Stimulated activated CD4-positive, alpha-beta T cell treated with anti-CD3 and anti-CD28 coated beads, TNF-alpha, amount 100 ng/mL, for 24 hours (primary cell): ENCODE measurements around the gene CNTNAP5.

Source experiments
- DNase-seq, 3 experiments: peaks; one replicate each; pipeline ENCODE4 v3.0.0-alpha.2; 2020; ENCODE audit warnings: low read depth in 3 of 3

Gene CNTNAP5

DNA sequence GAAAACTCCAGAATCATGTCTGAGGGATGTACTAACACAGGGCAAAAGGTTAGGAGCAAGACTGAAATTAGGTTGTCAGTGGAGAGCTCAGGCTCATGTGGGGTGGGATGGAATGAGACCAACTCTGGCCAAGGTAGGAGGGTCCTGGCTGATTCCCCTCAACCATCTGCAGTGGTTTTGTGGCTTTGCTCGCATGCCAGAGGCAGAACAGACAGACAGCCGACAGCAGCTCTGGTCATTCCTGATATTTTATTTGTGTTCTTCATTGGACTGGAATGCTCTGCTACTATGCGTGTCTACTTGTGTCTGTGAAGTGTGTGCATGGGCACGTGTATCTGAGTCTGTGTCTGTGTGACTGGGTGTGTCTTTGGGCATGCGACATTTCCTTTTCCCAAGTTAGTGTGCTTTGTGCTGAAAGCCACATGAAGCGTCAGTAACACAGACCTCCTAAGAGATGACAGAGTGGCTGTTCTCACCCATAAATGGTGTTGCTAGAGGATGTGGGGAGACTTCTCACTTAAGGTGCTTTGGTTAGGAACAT is 239.5 kb downstream of the CNTNAP5 start:
- no peak for DNase-seq

DNA sequence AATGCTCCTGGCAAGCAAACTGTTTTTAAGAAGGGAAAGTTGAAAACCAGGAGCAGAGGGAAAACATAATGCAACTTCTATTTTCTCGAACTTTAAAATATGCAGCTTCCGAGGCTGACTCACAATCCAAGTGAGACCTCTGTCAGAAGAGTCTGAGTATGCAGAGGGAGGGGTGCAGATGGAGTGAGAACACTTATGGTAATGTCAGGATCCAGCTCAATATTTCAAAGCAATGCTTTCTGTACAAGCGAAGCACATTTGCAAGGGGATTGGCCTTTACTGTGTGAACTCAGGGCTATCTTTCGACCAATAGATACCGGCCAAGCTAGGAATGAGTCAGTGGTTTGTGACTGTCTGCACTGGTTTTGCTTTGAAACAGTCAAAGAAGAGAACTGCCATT is 242.7 kb downstream of the CNTNAP5 start:
- no peak for DNase-seq

DNA sequence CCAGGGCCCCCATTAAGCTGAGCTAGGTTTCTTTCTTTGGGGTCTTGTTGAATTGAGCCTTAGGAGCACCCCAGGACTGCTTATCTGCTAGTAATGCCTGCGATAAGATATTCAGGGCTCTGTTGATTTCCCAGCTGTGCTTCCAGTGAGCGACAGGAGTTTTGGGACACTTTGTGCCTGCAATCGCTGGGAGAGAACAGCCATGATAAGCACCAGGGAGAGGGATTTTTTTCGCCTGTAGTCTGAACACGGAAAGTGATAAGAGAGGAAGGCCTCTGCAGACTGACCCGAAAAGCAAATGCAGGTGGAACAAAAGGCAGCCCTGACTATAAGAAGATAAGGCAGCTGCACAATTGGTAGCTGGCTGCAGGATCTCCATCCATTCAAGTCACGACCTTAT is 244.3 kb downstream of the CNTNAP5 start:
- DNase-seq = no peak

DNA sequence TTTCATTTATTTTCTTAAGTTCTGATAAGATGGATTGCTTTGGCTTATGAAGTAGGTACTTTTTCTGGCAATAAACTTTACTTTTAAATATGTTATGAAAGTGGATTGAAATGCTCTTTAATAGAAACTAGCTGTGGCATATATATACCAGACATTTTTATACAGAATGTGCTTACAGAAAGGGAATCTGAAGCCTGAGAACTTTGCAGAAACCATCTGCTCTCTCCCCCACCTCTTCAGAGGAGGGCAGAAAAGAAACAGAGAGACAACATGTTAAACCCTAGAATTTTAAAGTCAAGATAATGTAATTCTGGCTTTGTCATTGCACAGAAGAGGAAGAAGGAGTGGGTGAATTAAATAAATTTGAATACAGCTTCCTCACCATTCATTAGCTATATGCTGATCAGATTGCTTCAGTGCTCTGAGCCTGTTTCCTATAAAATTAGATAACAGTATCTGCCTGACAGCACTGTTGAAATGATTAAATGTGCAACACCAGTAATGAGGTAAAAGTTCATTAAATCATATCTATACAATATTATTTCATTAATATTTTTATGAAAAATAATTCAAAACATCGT is 247.3 kb downstream of the CNTNAP5 start:
- no peak for DNase-seq

DNA sequence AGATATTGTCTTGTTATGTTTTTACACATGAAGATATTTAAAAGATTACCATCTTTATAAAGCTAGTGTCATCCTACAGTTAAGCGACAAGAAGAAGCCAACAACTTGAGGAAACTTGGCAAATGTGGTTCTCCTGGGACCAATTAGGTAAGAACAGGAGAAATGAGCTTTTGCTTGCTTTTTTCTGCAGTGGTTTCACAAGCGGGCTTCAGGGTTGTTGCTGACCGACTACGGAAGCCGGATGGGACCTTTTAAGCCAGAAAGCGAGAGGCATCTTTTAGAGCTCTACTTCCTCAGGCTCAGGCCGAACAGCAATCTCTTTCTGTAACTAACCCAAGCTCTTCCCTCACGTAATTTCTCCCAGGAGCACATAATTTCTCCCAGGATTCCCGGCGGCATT is 256.5 kb downstream of the CNTNAP5 start:
- DNase-seq = no peak

DNA sequence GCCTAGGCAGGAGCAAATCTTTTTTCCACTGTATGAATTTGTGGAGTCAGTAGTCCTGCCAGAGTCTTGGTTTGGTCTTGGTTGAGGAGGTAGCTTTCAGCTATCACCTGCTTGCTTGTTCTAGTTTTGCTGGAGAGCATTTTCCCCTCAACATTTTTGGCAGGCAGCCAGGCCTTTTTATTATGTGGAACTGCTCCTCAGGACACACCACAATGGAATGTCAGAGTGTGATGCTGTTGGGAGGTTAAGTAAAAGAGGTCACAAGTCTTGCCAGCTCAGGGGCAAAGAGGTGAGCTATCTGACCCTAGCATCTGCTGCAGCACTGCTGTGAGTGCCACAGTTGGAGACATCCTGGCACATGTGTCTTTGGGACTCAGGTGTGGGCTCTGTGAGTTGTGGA is 258.0 kb downstream of the CNTNAP5 start:
- no peak for DNase-seq

DNA sequence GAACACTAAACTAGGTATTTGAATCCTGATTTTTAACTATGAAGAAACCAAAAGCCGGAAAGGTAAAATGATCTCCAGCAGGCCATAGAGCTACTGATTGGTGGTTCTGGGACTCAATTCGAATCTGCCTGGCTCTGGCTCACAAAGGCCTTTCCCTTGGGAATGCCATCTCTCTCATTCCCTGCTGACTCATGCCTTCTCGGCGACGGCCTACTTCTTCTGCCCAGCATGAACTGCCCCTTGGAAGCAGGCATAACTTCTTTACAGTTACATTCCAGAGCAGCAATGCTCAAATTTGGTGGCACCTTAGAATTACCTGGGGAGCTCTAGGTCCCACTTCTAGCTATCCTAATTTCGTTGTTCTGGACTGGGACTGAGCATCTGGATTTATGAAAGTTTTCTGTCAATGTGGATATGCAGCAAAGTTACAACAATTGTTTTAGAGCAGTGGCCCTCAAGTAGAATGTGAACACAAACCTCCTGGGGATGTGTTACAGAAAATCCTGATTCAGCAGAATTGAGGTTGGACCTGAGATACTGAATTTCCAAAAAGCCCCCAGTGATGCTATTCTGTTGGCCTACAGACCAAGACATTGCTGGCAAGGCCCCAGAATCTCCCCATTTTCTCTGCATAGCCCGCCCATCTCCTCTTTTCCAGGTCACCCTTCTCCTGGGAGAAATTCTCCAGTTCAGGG is 261.1 kb downstream of the CNTNAP5 start:
- DNase-seq = no peak

DNA sequence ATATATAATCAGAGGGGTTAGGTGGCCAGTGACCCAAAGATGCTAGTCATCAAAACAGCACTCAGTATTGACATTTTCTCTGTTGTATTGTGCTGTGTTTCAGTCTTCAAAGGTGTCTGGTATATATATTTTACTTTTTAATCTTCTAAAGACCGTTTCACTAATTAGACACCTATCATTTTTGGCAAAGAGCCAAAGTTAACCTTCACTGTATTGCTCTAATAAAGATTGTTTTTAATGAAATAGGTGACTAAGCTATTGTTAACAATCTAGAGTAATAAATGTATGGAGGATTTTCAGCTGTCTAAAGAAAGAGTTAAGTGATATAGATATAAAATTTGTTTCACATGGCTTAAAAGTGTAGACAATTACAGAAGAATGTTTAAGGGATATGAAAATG is 264.0 kb downstream of the CNTNAP5 start:
- no peak for DNase-seq

DNA sequence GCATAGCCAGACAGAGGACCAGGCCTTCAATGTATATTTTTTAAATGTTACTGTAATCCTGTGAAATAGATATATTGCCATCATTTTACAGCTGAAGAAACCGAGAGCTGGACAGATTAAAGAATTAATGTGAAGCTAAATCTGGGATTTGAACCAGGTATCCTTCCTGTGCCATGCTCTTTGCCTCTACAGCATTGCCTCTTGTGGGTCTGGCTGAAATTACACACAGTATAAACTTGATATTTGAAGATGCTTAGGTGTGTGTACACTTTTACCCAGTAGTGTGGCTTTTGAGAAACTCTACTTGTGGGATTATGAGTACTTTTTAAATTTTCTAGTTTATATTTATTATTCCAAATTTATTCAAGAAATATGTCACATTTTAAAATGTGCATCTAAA is 264.5 kb downstream of the CNTNAP5 start:
- DNase-seq = no peak

DNA sequence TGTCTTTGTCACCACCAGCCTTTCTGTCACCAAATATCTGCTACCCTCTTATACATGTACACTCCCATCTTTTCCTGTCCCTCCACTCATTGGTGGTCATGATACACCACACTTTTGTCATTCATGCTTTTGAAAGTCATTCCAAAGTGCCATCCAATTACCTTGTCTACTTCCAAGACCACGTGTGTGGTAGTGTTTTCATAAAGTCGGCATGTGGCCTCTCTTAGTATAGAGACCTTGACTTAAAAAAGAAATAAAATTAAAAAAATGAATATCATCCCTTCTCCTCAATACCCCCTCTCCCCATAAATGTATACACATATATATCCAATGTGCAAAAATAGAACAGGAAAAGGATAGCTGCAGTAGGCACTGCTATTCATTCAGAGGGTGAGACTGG is 271.4 kb downstream of the CNTNAP5 start:
- DNase-seq = no peak

DNA sequence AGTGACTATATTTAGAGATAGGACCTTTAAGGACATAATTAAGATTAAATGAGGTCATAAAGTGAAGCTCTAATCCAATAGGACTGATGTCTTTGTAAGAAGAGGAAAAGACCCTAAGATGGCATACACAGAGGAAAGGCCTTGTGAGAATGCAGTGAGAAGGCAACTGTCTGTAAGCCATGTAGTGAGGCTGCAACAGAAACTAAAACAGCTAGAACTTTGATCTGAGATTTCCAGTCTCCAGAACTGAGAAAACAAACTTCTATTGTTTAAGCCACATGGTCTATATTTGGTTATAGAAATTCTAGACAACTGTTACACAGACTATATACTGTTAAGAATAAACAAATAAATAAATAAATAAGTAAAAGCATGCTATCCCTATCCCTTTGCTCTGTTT is 276.8 kb downstream of the CNTNAP5 start:
- no peak for DNase-seq

DNA sequence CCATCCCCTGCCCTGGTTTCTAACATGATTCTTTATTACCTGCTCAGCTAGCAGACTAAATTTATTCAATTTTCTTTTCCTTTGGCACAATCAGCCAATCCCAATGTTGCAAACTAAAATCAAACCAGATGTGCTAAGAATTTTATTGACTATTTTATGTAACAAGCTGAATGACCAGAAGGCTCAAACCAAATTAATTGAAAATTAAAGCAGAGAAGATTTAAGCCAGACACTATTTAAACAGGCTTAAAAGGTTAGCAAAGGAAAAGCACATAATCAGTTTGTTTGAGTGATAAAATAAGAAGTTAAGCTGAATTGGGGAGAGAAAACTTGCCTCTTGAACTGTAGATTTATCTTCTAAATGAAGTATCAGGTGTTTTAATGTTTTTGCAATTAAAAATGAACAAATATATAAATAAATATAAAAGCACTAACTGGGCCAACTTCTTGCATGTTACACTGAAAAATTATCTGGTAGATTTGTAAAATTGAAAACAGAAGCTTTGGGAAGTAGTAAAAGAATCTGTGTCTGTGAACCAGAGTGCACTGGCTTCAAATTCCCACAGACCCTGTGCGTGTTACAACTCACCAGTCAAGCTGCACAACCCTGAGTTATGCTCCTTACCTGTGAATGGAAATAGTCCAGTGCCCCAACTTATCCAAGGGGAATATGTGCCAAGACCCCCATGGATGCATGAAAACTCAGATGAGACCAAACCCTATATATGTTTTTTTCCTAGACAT is 283.4 kb downstream of the CNTNAP5 start:
- DNase-seq = no peak

DNA sequence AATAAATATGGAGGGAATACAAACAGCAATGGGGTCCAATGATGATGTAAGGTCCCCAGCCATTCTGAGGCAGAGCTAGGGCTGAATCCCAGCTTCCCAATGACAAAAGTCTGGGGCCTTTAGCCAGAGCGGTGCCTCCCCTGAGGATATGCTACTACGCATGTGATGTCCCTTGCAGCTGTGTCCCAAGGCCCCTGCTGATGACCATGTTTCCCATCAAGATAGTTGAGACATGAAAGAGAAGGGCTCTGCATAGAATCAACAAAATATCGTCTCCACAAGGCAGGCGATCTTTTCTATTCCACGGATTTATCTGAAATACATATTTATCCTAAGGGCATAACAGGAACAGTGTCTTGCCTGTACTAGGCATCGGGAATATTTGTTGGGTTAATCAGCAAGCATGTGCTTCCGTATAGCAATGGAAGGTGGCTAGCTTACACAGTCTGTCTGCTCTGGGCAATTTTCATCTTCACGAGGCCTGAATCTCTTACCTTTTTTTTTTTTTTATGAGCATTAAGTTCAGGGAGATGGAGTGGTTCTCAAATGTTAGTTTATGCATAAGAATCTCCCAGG is 284.6 kb downstream of the CNTNAP5 start:
- no peak for DNase-seq

DNA sequence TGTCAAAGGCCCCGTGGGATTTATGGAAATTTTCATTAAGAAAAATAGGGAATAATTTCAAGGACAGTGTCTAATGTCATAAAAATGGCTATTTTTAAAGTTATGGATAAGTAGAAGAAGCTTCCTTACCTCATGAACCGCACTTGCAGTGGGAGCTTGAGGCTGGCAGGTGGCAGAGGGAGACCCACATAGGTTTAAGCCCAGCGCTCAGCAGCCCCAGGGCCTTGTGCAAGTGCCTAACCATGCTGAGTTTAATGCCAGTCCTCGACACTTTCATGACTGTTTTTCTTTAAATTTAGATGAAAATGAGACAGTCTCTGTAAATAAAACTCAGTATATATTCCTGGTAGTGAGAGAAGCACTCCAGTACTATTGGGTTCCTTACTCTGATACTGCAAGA is 285.6 kb downstream of the CNTNAP5 start:
- DNase-seq = no peak

DNA sequence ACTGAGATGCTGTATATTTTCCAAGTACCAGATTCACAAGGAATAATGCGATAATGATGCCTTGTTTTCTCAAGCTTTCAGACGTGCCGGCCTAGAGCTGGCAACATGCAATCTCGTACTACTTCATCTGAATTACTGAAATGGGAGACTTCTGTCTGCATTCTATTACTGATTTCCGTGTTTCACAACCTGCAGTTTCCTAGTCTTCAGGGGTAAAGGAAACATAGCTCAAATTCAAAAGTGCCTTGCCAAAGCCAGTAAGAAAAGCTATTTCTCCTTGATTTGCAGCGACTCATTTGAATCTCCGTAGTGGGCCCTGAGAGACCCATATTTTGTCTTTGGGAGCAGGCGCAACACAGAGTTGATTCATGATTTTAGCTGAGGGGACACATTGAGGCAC is 289.0 kb downstream of the CNTNAP5 start:
- no peak for DNase-seq

DNA sequence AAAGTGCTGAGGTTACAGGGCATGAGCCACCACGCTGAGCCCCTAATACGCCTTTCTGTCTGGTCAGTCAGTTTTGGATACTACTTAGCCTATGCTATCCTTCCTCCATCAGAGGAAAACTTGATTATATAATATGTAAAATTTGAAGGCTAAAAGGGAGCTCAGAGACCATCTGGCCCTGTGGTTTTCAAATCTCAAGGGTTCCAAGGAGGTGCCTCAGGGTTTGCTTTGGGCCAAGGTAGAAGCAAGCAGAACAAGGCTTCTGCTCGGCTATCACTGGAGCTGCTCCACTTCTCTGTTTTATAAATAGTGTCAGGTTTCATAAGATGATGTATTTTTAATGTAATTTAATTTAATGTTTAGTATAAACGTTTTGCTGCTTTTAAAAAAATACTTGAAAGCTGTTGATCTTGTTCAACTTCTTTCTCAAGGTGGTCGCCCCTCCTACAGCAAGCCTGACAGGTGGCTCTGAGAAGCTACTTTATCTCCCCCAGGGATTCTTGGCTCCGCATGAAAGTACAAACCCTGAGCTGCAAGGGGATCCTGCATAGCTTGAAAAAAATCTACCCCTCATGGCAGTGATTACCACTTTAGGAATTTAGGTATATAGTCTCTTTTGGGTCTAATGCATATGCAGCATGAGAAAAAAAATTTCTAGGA is 290.3 kb downstream of the CNTNAP5 start:
- no peak for DNase-seq

DNA sequence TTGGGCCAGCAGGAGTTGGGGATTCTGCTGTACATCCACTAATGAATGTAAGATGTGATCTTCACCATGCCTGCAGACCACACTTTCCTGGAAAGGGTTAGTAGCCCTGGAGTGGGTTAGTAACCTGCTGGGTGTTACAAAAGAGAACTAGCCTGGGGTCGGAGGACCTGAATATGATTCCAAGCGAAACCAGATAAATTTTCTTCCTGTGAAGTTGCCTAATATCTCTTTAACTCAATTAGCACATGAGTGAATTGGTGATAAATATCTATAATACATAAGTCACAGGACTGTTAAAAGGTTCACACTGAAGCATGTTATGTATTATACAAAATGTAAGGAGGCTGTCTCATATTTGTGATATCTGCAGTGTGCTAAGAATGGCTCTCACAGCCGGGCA is 291.0 kb downstream of the CNTNAP5 start:
- DNase-seq = no peak

DNA sequence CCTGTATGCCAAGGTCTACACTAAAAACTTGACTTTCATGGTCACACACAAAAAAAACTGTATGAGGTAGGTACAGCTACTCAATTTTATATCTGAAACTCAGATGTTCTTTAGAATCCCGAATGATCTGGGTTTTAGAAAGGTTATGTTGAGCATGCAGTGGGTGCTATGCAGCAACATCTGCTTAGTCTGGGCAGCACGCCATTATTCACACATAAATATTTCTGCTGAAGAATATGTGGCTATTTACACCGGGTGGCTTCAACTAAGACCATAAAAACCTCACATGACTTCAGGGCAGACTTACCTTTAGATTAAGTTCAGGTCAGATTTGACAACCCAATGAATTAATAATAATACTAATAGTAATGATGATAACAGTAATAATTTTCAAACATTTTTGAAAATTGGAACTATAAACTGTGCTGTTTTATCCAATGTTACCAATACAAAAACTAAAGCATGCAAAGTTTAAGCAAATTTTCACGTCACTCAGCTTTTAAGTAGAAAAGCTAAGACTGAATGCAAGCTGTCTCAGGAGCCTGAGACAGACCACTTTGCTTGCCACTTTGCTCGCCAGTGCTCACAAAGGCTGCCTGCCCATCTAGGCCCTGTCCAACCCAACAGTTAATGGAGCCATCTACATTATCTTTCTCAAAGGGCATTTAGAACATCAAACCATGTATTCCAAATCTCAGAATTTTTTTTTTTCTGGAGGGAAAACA is 292.0 kb downstream of the CNTNAP5 start:
- DNase-seq = no peak

DNA sequence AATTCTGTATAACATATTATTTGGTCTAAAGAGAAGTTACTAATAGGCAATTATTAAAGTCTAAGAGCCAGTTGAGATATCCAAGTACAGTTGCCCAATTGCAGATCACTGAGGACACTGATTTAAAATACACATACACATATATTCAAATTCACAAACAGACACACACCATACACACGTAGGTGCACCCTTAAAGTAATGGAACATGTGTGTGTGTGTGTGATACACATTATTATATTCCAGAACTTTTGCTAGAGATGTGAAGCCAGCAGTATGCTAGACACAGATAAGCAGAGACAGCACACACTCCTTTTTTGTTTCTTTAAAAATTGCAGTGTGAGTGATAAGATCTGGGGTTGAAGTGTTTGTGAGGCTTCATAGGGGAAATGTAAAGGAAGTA is 292.5 kb downstream of the CNTNAP5 start:
- DNase-seq = no peak

DNA sequence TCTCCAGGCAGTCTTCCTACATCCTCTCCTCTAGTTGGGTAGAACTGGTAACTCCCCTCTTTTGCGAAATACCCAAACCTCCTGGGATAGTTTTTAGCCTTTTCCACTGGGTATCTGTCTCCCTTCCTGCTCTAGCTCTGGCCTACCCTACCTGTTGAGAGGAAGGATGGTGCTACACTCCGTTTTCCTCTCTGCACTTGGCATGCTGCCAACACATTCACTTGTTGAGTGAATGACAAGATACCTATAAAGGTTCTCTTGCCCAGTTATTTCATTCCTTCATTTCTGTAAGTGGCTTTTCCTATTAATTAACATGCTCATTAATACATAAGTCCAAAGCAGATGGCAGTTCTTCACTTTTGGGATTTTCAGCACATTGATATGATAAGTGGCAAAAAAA is 293.8 kb downstream of the CNTNAP5 start:
- DNase-seq = no peak

DNA sequence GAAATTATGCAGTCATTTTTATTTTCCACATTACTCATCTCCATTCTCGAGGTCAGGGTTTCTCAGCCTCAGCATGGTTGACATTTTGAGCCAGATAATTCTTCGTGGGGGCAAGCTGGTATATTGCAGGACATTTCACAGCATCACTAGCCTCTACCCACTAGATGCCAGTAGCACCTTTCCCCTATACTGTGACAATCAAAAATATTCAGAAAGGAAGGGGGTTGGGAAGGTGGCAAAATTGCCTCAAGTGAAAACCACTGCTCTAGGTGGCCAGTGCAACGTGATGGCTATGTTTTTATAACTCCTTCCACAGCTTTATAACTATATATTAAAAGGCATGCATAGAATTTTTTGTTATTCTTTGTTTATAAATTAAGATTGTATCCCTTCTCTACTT is 294.5 kb downstream of the CNTNAP5 start:
- DNase-seq = no peak
